ENCODE measurements around the gene SLC15A5. TPM values are rescaled to one million over a fixed set of nuclear protein-coding genes. Genes with fewer than 3 reads are reported as not detected.

SLC15A5 gene
- total and polyA plus RNA-seq, 2 of the 8 experiments (the other 6 are each of a cell fraction or from before 2014, with no cell fraction given): not detected

- TF ChIP-seq CTCF (IDR thresholded peaks at IDR 0.05; ENCODE audit: control extremely low read depth in 1 of 3, insufficient read depth in 1 of 3, low read depth in 1 of 3, low read length in 3 of 3): no peak
- no peak for TF ChIP-seq NRF1 (IDR thresholded peaks at IDR 0.05; ENCODE audit: low read depth, low read length)
- TF ChIP-seq KDM5A (IDR thresholded peaks at IDR 0.05; ENCODE audit: low read length): no peak
- TF ChIP-seq BRCA1 (IDR thresholded peaks at IDR 0.05; ENCODE audit: low read depth, low read length): no peak
Observed at GRCh38 chr12:16325426-16325825, 47.9 kb upstream of the SLC15A5 start (continued).

Data from H1 (cell line).